Measurements from ENCODE around the gene CELF2.

The CELF2 gene

GRCh38 chr10:11023009-11023953 lies 5.6 kb downstream of the CELF2 start:
- FAIRE-seq (no peak), DNase-seq (ENCODE audit: insufficient read length, low spot score) (no peak)
- no peak for TF ChIP-seq POLR2A (IDR thresholded peaks at IDR 0.05; ENCODE audit: low read depth, low read length)

DNA sequence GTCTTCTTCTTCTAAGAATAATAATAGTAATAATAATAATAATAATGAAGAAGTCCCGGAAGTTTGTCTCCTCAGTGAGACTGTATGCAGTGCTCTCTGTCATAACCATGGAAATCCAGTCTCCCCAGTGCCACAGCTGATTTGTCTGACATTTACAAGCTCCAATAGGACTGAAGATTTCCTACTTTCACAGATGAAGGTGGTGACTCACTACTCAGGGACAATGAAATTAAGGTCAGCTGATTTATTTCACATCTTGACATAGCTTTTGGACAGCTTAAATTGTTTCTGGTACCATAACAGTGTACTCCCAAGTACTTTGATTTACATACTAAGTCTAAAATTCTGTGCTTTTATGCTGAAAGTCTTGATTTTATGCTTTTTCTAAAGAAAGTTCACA lies 6.9 kb downstream of the CELF2 start:
- no peak for TF ChIP-seq POLR2A (IDR thresholded peaks at IDR 0.05; ENCODE audit: low read depth, low read length)
- DNase-seq (ENCODE audit: insufficient read length, low spot score) (no peak), FAIRE-seq (no peak)

DNA sequence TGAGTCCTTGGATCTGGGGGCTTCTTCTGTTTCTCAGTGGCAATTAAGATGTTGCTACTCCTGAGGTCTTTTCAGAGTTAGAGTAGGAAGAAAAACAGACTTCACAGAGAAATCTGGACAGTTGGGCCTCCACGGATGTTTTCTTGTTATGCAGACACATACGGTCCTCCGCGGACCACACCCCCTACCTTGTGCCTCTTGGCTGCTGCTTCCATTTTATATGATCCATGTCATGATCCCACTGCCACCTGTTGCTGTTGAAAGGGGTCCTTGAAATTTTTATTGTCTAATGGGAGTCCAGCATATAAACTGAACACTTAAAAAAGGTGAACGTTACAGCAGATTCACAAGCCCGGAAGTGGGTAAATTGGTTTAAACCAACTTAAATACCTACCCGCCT lies 8.3 kb downstream of the CELF2 start:
- no peak for TF ChIP-seq POLR2A (IDR thresholded peaks at IDR 0.05; ENCODE audit: low read depth, low read length)
- DNase-seq (ENCODE audit: insufficient read length, low spot score) = no peak
- no peak for FAIRE-seq

DNA sequence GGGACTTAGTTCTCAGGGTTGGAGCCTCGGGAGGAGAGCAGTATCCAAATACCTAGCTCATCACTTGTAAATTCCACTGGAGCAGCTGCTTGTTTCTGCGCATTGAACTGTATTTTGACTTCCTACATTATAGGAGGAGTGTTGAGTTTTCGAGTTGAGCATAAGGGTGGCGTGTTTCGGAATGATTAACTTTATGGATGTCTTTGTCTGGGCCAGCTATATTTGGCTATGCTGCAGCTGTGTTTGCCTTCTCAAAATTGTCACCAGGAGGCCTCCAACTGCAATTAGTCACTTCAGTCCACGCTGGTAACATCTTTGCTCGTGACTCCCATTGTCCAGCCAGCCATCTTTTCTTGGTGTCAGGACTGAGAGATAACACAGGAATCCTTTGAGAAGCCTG lies 9.1 kb downstream of the CELF2 start:
- no peak for TF ChIP-seq POLR2A (IDR thresholded peaks at IDR 0.05; ENCODE audit: low read depth, low read length)
- DNase-seq (ENCODE audit: insufficient read length, low spot score) = no peak
- no peak for FAIRE-seq

DNA sequence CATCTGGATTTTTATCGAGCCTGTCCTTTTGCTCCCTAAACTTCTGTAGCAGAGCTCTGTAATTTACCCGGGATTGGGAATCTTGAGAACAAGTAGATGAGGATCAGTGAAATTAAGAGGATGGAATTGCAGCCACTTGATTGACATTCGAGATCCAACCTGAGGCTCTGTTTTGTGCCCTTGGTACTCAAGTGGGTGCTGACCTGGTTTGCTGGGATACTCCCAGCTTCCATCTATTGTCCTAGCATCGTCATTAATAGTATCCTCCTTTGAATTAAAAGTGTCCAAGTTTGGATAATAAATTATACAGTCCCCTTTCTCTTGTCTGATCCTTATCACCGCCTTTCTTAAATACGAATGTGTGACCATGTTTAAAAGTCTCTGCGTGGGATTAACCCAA lies 17.1 kb downstream of the CELF2 start:
- no peak for FAIRE-seq
- no peak for DNase-seq (ENCODE audit: insufficient read length, low spot score)
- TF ChIP-seq POLR2A (IDR thresholded peaks at IDR 0.05; ENCODE audit: low read depth, low read length) = no peak

GRCh38 chr10:11035301-11035991 lies 17.8 kb downstream of the CELF2 start:
- no peak for TF ChIP-seq POLR2A (IDR thresholded peaks at IDR 0.05; ENCODE audit: low read depth, low read length)
- FAIRE-seq (no peak), DNase-seq (ENCODE audit: insufficient read length, low spot score) (peak; percentile 16)

- FAIRE-seq = no peak
- DNase-seq (ENCODE audit: insufficient read length, low spot score) = no peak
- TF ChIP-seq POLR2A (IDR thresholded peaks at IDR 0.05; ENCODE audit: low read depth, low read length) = no peak
These were observed 18.8 kb downstream of the CELF2 start for GRCh38 chr10:11036424-11037011.

DNA sequence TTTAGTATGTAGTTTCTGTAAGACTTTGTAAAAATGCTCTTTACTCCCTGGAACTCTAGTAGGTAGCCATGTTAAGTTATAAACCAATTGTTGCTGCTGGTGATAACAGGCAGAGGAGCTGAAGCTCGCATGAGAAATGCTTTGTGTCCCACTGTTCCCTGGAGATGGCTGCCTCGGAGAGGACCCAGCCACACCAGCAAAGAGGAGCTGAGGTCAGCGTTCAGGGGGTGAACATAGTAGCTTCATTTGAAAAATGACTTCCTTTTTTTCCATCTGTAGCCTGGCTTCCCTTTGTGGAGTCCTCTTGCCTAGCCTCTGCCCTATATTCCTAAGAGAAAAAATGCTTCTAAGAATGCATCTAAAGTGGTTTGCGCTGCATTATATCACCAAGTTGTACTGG lies 20.3 kb downstream of the CELF2 start:
- TF ChIP-seq POLR2A (IDR thresholded peaks at IDR 0.05; ENCODE audit: low read depth, low read length) = no peak
- no peak for FAIRE-seq
- no peak for DNase-seq (ENCODE audit: insufficient read length, low spot score)

- no peak for FAIRE-seq
- DNase-seq (ENCODE audit: insufficient read length, low spot score) = no peak
- no peak for TF ChIP-seq POLR2A (IDR thresholded peaks at IDR 0.05; ENCODE audit: low read depth, low read length)
These were observed 24.7 kb downstream of the CELF2 start for GRCh38 chr10:11042357-11042756.

GRCh38 chr10:11043039-11043438 lies 25.4 kb downstream of the CELF2 start:
- TF ChIP-seq POLR2A (IDR thresholded peaks at IDR 0.05; ENCODE audit: low read depth, low read length) = no peak
- no peak for DNase-seq (ENCODE audit: insufficient read length, low spot score)
- FAIRE-seq = no peak

DNA sequence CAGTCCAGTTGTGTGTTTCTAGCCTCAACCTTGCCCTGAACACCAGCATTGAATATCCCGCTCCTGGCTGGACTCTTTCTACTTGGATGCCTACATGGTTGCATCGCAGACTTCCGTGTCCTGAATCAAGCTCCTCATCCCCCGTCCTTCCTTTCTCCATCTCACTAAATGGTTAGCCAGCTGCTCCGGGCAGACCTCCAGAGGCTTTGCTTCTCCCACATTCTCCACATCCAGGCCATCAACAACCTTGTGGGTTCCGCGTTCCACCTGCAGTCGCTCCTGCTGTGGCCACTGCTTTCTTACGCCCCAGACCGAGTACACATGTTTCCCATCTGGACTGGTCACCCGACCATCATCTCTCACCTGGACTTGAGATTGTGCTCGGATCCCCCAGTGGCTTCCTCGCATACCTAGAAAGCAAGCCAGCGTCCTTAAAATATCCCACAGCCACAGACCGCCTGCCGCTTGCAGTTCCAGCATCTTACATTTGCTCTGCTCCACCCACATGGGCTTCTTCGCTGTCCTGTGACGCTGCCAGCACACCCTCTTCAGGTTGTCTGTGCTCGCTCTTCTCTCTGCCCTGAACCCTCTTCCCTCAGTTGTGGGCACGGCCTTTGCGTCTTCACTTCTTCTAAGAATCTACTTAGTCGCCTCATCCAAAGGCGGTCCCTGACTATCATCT lies 25.9 kb downstream of the CELF2 start:
- TF ChIP-seq POLR2A (IDR thresholded peaks at IDR 0.05; ENCODE audit: low read depth, low read length) = no peak
- DNase-seq (ENCODE audit: insufficient read length, low spot score) (no peak), FAIRE-seq (no peak)

- FAIRE-seq (no peak), DNase-seq (ENCODE audit: insufficient read length, low spot score) (no peak)
- no peak for TF ChIP-seq POLR2A (IDR thresholded peaks at IDR 0.05; ENCODE audit: low read depth, low read length)
These were observed 27.8 kb downstream of the CELF2 start for GRCh38 chr10:11045487-11045886.

GRCh38 chr10:11045995-11046775 lies 28.5 kb downstream of the CELF2 start:
- TF ChIP-seq POLR2A (IDR thresholded peaks at IDR 0.05; ENCODE audit: low read depth, low read length) = no peak
- FAIRE-seq (no peak), DNase-seq (ENCODE audit: insufficient read length, low spot score) (no peak)

Measured in H54 (cell line).